Gastroesophageal sphincter (tissue), 4 donors: ENCODE results near the gene FHAD1. TPM values are rescaled to one million over a fixed set of nuclear protein-coding genes. Genes with fewer than 3 reads are reported as not detected.

ENCODE experiments used
- ATAC-seq: fragments of 150-250 bp; one replicate; pipeline ENCODE4 v1.9.1; 2016; ENCODE audit warnings: mild to moderate bottlenecking, moderate library complexity
- H3K27ac ChIP-seq, 4 donors: fragments of 200-600 bp; sonication (generic) in 3 of 4; 1 replicate in 3 of 4; 2 replicates in 1 of 4; pipeline ENCODE4 v1.5.1; 2016 to 2019
- H3K27me3 ChIP-seq: fragments of 200-600 bp; sonication (generic); one replicate; pipeline ENCODE4 v1.5.1; 2019
- H3K36me3 ChIP-seq, 2 donors: fragments of 200-600 bp; sonication (generic); one replicate each; pipeline ENCODE4 v1.5.1; 2019; ENCODE audit warnings: control low read depth in 1 of 2
- H3K4me1 ChIP-seq, 3 donors: fragments of 200-600 bp; sonication (generic); 1 replicate in 2 of 3; 2 replicates in 1 of 3; pipeline ENCODE4 v1.5.1; 2016 to 2019; ENCODE audit warnings: control low read depth in 2 of 3
- H3K4me3 ChIP-seq, 2 donors: fragments of 200-600 bp; sonication (generic); one replicate each; pipeline ENCODE4 v1.5.1; 2019; ENCODE audit warnings: mild to moderate bottlenecking in 1 of 2, moderate library complexity in 1 of 2
- H3K9me3 ChIP-seq, 3 donors: fragments of 200-600 bp; sonication (generic); one replicate each; pipeline ENCODE4 v1.5.1; 2017 to 2019; ENCODE audit warnings: control low read depth in 2 of 3
- EP300 ChIP-seq: sonication (generic); formaldehyde crosslinking; IDR thresholded peaks from one replicate; pipeline ENCODE4 v1.6.1; 2017; ENCODE audit warnings: antibody characterized with exemption, mild to moderate bottlenecking
- POLR2A ChIP-seq, 2 donors: fragments of 450-650 bp; IDR thresholded peaks; one replicate each; pipeline ENCODE4 v1.6.1; 2017; ENCODE audit warnings: antibody characterized with exemption in 2 of 2, mild to moderate bottlenecking in 2 of 2, moderate library complexity in 1 of 2
- POLR2AphosphoS5 ChIP-seq: sonication (generic); formaldehyde crosslinking; IDR thresholded peaks from one replicate; pipeline ENCODE4 v1.6.1; 2017; ENCODE audit warnings: antibody characterized with exemption
- WGBS, 2 donors: methylation state at CpG; one replicate each; pipeline ENCODE4 v1.1.5; 2018; ENCODE audit warnings: low coverage in 1 of 2; 5-methylcytosine and 5-hydroxymethylcytosine counted together
- total RNA-seq, 4 donors: library from RNA; depleted of rRNA; stranded (reverse); fragments of >200 nt; gene quantifications; one replicate each; pipeline ENCODE4 v1.1.0, GENCODE V29; 2016
- TF ChIP-seq, protein P1 (sequence below), 4 experiments: fragments of 200-600 bp in 2 of 4; fragments of 450-650 bp in 2 of 4; sonication (generic) in 1 of 4; IDR thresholded peaks; one replicate each; pipeline ENCODE4 v1.5.1; 2017 to 2019; ENCODE audit warnings: antibody characterized with exemption in 4 of 4, mild to moderate bottlenecking in 2 of 4, moderate library complexity in 2 of 4

The FHAD1 gene
- total RNA-seq, 4 donors from 2014 or later: 1.1 TPM; not detected in 3

DNA sequence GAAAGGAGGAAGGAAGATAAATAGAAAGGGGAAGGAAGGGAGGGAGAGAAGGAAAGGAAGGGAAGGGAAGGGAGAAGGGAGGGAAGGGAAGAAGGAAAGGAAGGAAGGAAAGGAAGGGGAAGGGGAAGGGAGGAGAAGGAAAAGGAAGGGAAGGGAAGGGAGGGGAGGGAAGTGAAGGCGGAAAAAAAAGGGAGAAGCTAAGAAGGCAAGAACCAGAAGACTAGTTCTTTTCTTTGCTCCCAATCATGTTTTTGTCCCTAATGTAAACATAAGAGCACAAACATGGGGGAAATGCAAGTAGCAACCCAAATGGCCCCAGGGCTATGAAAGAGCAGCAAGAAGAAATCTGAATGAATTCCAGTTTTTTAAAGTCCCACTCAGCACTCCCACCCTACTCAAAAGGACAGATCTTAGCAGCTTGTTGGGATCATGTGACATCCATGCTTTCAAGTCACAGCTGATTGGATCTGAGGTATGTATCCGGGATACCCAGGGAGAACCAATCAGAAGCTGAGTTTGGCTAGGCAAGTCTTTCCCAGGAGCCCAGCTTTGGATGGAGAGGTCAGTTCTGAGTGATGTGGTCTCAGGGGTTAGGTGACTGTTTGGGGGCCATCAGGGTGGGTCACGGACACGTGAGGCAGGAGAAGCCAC is 24.2 kb upstream of the FHAD1 start:
- Histone ChIP-seq H3K27ac (no peak overlapping the region), H3K4me1 (no peaks in the 10 kb centered on the region), H3K27me3 (no peaks in the 10 kb centered on the region), H3K4me3 (no peak overlapping the region), H3K36me3 (peaks cover 0 to 16% of the 10 kb centered on the region in 2 donors), H3K9me3 (no peaks in the 10 kb centered on the region)
- TF ChIP-seq EP300 (no peak), POLR2AphosphoS5 (no peak), POLR2A (IDR thresholded peaks at IDR 0.05) (no peak)
- TF ChIP-seq, protein P1, sequence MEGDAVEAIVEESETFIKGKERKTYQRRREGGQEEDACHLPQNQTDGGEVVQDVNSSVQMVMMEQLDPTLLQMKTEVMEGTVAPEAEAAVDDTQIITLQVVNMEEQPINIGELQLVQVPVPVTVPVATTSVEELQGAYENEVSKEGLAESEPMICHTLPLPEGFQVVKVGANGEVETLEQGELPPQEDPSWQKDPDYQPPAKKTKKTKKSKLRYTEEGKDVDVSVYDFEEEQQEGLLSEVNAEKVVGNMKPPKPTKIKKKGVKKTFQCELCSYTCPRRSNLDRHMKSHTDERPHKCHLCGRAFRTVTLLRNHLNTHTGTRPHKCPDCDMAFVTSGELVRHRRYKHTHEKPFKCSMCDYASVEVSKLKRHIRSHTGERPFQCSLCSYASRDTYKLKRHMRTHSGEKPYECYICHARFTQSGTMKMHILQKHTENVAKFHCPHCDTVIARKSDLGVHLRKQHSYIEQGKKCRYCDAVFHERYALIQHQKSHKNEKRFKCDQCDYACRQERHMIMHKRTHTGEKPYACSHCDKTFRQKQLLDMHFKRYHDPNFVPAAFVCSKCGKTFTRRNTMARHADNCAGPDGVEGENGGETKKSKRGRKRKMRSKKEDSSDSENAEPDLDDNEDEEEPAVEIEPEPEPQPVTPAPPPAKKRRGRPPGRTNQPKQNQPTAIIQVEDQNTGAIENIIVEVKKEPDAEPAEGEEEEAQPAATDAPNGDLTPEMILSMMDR (IDR thresholded peaks at IDR 0.05): no peak
- ATAC-seq: no peak
- 86 to 89% methylated on average over 2 to 3 of the region's 4 CpGs for WGBS, 2 donors

DNA sequence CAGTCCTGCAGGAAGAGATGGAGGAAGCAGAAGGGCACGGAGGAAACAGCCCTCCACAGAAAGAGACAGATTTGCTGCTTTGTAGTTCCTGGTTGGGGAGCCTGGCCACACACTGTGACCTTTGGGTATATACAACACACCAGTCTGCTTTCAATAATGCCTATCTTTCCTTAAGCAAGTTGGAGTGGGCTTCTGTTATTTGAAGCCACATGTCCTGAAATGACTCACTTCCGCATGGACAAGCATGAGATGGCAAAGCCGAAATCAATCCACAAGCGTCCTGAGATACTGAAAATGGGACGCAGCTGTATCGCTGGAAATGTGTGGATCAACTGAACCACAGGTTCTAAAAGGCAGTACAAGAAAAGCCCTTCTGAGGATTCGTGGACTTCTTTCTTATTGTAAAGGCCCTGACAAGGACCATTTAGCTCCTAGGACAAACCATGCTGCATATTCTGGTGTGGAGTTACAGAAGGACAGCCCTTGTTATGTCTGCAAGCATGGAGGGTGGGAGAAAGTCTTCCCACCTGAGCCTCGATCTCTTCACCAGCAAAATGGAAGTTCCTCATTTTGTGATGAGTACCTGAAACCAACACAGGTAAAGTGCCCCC is 22.7 kb upstream of the FHAD1 start:
- no peak overlapping the region for H3K4me3 ChIP-seq
- ATAC-seq: no peak
- no peak for TF ChIP-seq POLR2A (IDR thresholded peaks at IDR 0.05)
- TF ChIP-seq EP300: no peak
- TF ChIP-seq POLR2AphosphoS5: no peak
- TF ChIP-seq, protein P1 (IDR thresholded peaks at IDR 0.05): no peak
- no peaks in the 10 kb centered on the region for H3K27me3 ChIP-seq
- H3K4me1 ChIP-seq: no peaks in the 10 kb centered on the region
- no peak overlapping the region for H3K27ac ChIP-seq
- H3K36me3 ChIP-seq: peaks cover 0 to 14% of the 10 kb centered on the region in 2 donors
- 72 to 90% methylated on average over 5 to 8 of the region's 8 CpGs for WGBS, 2 donors
- no peaks in the 10 kb centered on the region for H3K9me3 ChIP-seq

DNA sequence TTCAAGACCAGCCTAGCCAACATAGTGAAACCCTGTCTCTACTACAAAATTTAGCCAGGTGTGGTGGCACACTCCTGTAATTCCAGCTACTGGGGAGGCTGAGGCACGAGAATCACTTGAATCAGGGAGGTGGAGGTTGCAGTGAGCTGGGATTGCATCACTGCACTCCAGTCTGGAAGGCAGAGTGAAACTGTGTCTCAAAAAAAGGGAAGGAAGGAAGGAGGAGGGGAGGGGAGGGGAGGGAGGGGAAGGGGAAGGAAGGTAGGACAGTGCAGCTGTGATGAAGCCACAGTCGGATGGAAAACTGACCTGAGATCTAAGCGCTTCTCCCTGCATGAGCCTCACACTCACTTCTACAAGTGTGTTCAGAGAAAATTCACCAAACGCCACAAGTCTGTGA is 22.0 kb upstream of the FHAD1 start:
- peaks cover 0 to 8% of the 10 kb centered on the region in 2 donors for H3K36me3 ChIP-seq
- H3K9me3 ChIP-seq: no peaks in the 10 kb centered on the region
- no peaks in the 10 kb centered on the region for H3K27me3 ChIP-seq
- WGBS, 2 donors: 72 to 100% methylated on average over 1 to 3 of the region's 4 CpGs
- H3K27ac ChIP-seq: no peak overlapping the region
- TF ChIP-seq POLR2A (IDR thresholded peaks at IDR 0.05): no peak
- TF ChIP-seq POLR2AphosphoS5: no peak
- TF ChIP-seq EP300: no peak
- TF ChIP-seq, protein P1 (IDR thresholded peaks at IDR 0.05): no peak
- ATAC-seq: no peak
- H3K4me3 ChIP-seq: no peak overlapping the region
- H3K4me1 ChIP-seq: no peaks in the 10 kb centered on the region

DNA sequence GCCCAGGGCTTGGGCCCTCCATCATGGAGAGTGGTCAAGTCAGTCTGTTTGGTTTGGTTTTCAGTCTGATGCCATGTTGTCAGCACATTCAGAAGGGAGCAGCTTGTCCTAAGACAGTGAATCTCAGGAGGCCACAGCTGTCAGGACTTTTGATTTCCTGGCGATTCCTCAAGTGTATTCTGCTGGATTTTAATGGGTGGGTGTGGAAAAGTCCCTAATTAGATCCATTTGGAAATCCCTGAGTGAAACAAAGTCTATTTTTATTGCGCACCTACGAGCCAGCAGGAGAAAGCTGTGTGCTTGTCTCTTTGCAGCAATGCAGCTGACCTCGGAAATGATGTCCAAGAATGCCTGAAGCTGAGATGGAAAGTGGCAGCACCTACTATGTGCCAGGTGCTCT is 21.6 kb upstream of the FHAD1 start:
- Histone ChIP-seq H3K27me3 (no peaks in the 10 kb centered on the region), H3K4me3 (no peak overlapping the region), H3K4me1 (no peaks in the 10 kb centered on the region), H3K9me3 (no peaks in the 10 kb centered on the region), H3K27ac (no peak overlapping the region), H3K36me3 (peaks cover 0 to 5% of the 10 kb centered on the region in 2 donors)
- TF ChIP-seq, protein P1 (IDR thresholded peaks at IDR 0.05): no peak
- TF ChIP-seq POLR2A (IDR thresholded peaks at IDR 0.05): no peak
- no peak for TF ChIP-seq POLR2AphosphoS5
- TF ChIP-seq EP300: no peak
- ATAC-seq: no peak
- 60% methylated on average over 4 of the region's 4 CpGs; no CpG with 5 or more reads in 1 of the 2 donors for WGBS, 2 donors
